Endodermal cell (in vitro differentiated cells): ENCODE results near the gene NOP14. TPM values are rescaled to one million over a fixed set of nuclear protein-coding genes. Genes with fewer than 3 reads are reported as not detected.

Experiments
- DNase-seq: peaks from one replicate; pipeline ENCODE4 v3.0.0-alpha.2; 2017
- H3K27ac ChIP-seq: 2 replicates; pipeline ENCODE4 v1.5.1; 2013; ENCODE audit warnings: mild to moderate bottlenecking, low read depth, low read length, moderate library complexity
- H3K27me3 ChIP-seq: 2 replicates; pipeline ENCODE4 v1.6.1; 2013; ENCODE audit warnings: mild to moderate bottlenecking, low read length, moderate library complexity; ENCODE audit not compliant: insufficient read depth, control insufficient read depth, poor library complexity, severe bottlenecking
- H3K36me3 ChIP-seq: 2 replicates; pipeline ENCODE4 v1.7.0; 2013; ENCODE audit warnings: mild to moderate bottlenecking, low read length, moderate library complexity; ENCODE audit not compliant: control insufficient read depth, insufficient read depth
- H3K4me1 ChIP-seq: one replicate; pipeline ENCODE4 v1.7.0; 2013; ENCODE audit warnings: low read length; ENCODE audit not compliant: control insufficient read depth, insufficient read depth
- H3K4me3 ChIP-seq: 2 replicates; pipeline ENCODE4 v1.5.1; 2013; ENCODE audit warnings: mild to moderate bottlenecking, low read length, moderate library complexity
- H3K9ac ChIP-seq: 2 replicates; pipeline ENCODE4 v1.6.1; 2013; ENCODE audit warnings: mild to moderate bottlenecking, low read length, moderate library complexity; ENCODE audit not compliant: poor library complexity, severe bottlenecking; ENCODE audit errors: extremely low read depth
- H3K9me3 ChIP-seq: 2 replicates; pipeline ENCODE4 v1.6.1; 2013; ENCODE audit warnings: mild to moderate bottlenecking, low read length, moderate library complexity; ENCODE audit not compliant: control insufficient read depth
- H3K27ac Mint-ChIP-seq: 2 replicates; pipeline ENCODE4 v1.8.0; 2020; ENCODE audit warnings: mixed read lengths
- H3K27me3 Mint-ChIP-seq: 2 replicates; pipeline ENCODE4 v1.8.0; 2021; ENCODE audit warnings: mild to moderate bottlenecking, mixed read lengths; ENCODE audit not compliant: insufficient read depth
- H3K36me3 Mint-ChIP-seq: 2 replicates; pipeline ENCODE4 v1.8.0; 2020; ENCODE audit warnings: low read depth, mixed read lengths
- H3K4me1 Mint-ChIP-seq: 2 replicates; pipeline ENCODE4 v1.8.0; 2020; ENCODE audit warnings: mixed read lengths
- H3K4me3 Mint-ChIP-seq: 2 replicates; pipeline ENCODE4 v1.8.0; 2020; ENCODE audit warnings: mild to moderate bottlenecking, moderate library complexity, mixed read lengths
- H3K9me3 Mint-ChIP-seq: 2 replicates; pipeline ENCODE4 v1.8.0; 2020; ENCODE audit warnings: mild to moderate bottlenecking, mixed read lengths
- WGBS, 2 experiments: methylation state at CpG; one replicate each; pipeline versions ENCODE4 v1.1.5 to v1.1.7; 2013; ENCODE audit warnings: missing lambda C conversion rate in 2 of 2, mixed read lengths in 1 of 2; ENCODE audit not compliant: insufficient coverage in 1 of 2, insufficient read length in 1 of 2; 5-methylcytosine and 5-hydroxymethylcytosine counted together
- total RNA-seq, 2 donors: library from RNA; stranded (reverse); fragmentation: NEBNext Ultra II Directional in 1 of 2; extraction: Animal tissue kit (Norgen Biotek cat#: 25700) in 1 of 2; gene quantifications; 2 replicates in 1 of 2; 3 replicates in 1 of 2; pipeline ENCODE4 v1.2.1, GENCODE V29; 2021
- TF ChIP-seq, protein P1 (sequence below): fragments of 200-600 bp; sonication (generic); conservative IDR thresholded peaks from 2 replicates; pipeline ENCODE4 v1.5.0; 2021; ENCODE audit warnings: antibody characterized with exemption, mild to moderate bottlenecking

NOP14 gene
- total RNA-seq, 2 donors from 2014 or later: 23.0 to 31.9 TPM

DNA sequence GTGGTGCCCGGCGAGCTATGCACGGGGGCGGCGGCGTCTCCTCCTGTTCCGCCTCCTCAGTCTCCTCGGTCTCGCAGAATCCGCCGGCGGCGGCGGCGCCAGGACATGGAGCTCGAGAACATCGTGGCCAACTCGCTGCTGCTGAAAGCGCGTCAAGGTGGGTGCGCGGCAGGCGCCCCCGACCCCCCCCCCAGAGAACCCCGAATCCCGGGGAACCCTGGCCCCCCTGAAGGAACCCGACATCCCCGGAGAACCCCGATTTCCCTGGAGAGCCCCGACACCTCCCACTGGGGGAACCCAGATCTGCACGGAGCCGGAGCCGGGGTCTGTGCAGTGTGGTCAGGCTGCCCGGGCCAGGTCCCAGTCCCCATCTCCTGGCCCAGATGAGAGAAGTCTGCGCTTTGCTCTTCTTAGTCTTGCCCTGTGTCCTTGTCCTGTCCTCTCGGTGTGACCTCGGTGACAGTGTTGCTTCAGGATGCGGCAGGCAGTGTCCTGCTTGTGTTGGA lies 813 bp upstream of the NOP14 start:
- Mint-ChIP-seq H3K27me3 (peaks cover 5% of the 10 kb centered on the region), H3K36me3 (peaks cover 6% of the 10 kb centered on the region), H3K27ac (no peak overlapping the region), H3K9me3 (no peaks in the 10 kb centered on the region), H3K4me3 (peak overlapping the region; percentile 90), H3K4me1 (peaks cover 16% of the 10 kb centered on the region)
- Histone ChIP-seq H3K9me3 (no peaks in the 10 kb centered on the region), H3K36me3 (no peaks in the 10 kb centered on the region), H3K4me1 (peaks cover 4% of the 10 kb centered on the region), H3K27me3 (no peaks in the 10 kb centered on the region), H3K27ac (no peak overlapping the region), H3K9ac (peak overlapping the region; percentile 25), H3K4me3 (peak overlapping the region; percentile 79)
- DNase-seq: peak; percentile 62
- whole genome bisulfite sequencing, 2 experiments: 9 to 42% methylated on average over 8 to 38 of the region's 38 CpGs
- TF ChIP-seq, protein P1, sequence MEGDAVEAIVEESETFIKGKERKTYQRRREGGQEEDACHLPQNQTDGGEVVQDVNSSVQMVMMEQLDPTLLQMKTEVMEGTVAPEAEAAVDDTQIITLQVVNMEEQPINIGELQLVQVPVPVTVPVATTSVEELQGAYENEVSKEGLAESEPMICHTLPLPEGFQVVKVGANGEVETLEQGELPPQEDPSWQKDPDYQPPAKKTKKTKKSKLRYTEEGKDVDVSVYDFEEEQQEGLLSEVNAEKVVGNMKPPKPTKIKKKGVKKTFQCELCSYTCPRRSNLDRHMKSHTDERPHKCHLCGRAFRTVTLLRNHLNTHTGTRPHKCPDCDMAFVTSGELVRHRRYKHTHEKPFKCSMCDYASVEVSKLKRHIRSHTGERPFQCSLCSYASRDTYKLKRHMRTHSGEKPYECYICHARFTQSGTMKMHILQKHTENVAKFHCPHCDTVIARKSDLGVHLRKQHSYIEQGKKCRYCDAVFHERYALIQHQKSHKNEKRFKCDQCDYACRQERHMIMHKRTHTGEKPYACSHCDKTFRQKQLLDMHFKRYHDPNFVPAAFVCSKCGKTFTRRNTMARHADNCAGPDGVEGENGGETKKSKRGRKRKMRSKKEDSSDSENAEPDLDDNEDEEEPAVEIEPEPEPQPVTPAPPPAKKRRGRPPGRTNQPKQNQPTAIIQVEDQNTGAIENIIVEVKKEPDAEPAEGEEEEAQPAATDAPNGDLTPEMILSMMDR: no peak

DNA sequence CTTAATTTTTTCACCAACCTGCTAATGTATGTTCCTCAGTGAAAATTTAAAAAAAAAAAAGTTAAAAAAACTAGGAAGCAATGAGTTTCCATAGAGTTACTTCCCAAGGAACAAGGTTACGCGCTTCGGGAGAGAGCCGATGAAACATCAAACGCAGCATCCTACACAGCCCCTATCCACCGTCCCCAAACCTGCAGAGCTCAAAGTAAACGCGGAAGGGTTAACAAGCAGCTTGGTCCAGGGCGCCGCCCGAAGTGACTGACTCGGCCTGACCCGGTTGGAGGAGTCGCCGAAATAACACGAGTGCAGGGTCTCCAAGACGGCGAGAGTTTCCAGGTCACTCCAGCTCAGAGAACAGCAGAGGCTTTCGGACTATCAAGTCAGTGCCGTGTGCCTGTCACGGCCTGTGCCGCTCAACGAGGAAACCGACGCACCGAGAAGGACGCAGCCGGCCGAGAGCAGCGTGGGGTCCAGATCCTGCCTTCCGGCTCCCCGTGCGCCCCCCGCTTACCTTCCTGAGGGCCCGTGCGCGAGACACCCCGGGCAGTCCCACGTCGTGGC lies 512 bp downstream of the NOP14 start:
- Histone ChIP-seq H3K4me3 (peak overlapping the region; percentile 88), H3K9ac (peak overlapping the region; percentile 82), H3K9me3 (no peaks in the 10 kb centered on the region), H3K4me1 (peaks cover 4% of the 10 kb centered on the region), H3K36me3 (peaks cover 10% of the 10 kb centered on the region), H3K27ac (peak overlapping the region; percentile 80), H3K27me3 (no peaks in the 10 kb centered on the region)
- peaks cover 5% of the 10 kb centered on the region for H3K27me3 Mint-ChIP-seq
- WGBS, 2 experiments: 0 to 1% methylated on average over 20 to 40 of the region's 40 CpGs
- TF ChIP-seq, protein P1: no peak
- H3K27ac Mint-ChIP-seq: peak overlapping the region; percentile 98
- peak overlapping the region; percentile 90 for H3K4me3 Mint-ChIP-seq
- H3K9me3 Mint-ChIP-seq: no peaks in the 10 kb centered on the region
- H3K4me1 Mint-ChIP-seq: peaks cover 19% of the 10 kb centered on the region
- H3K36me3 Mint-ChIP-seq: peaks cover 11% of the 10 kb centered on the region
- peak; percentile 87 for DNase-seq

DNA sequence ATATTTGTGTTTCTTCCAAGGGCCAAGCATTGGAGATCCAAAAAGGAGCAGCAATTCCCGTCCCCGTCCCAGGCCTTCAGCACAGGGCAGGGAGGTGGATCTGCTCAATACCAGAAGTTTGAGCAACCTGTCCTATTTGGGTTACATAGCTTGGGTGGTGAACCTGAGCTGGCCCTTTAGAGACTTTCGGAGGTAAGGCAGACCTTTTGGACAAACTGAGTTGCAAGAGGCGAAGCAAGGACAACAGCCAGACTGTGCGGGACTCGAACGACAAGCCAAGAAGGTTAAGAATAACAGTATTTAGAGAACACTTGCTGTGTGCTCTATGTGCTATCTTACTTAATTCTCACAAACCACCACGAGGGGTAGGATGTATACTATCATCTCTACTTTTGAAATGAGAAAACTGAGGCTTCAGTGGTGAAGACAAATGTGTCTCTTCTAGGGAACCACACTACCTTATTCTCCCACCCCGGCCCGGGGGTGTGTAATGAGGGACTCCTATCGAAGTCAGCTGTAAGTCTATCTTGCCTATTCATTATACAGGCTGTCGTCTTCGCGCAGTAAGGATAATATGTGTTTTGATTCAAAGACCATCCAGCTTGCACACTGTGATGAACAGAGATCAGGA lies 1.3 kb downstream of the NOP14 start:
- peak overlapping the region; percentile 90 for H3K4me3 Mint-ChIP-seq
- no peak overlapping the region for H3K27ac ChIP-seq
- 46 to 64% methylated on average over 7 to 14 of the region's 14 CpGs for WGBS, 2 experiments

More for the DNA sequence above, 1.3 kb downstream of the NOP14 start:
- TF ChIP-seq, protein P1: no peak
- H3K27me3 Mint-ChIP-seq: peaks cover 5% of the 10 kb centered on the region
- DNase-seq: peak; percentile 62
- H3K9ac ChIP-seq: peak overlapping the region; percentile 82
- H3K27me3 ChIP-seq: no peaks in the 10 kb centered on the region
- peaks cover 19% of the 10 kb centered on the region for H3K4me1 Mint-ChIP-seq
- peak overlapping the region; percentile 98 for H3K27ac Mint-ChIP-seq
- H3K36me3 ChIP-seq: peaks cover 18% of the 10 kb centered on the region
- no peaks in the 10 kb centered on the region for H3K9me3 Mint-ChIP-seq
- peaks cover 4% of the 10 kb centered on the region for H3K4me1 ChIP-seq
- H3K4me3 ChIP-seq: peak overlapping the region; percentile 88
- H3K36me3 Mint-ChIP-seq: peaks cover 19% of the 10 kb centered on the region
- H3K9me3 ChIP-seq: no peaks in the 10 kb centered on the region
